Germinal center (tissue), 1 donor: ENCODE data around the gene GPR84.
A peak's percentile ranks its signal among the peaks of the same experiment; 100 is the strongest.

ENCODE experiments used
- DNase-seq: peaks from one replicate; pipeline ENCODE4 v3.0.0; 2012; ENCODE audit warnings: mixed read lengths, low spot score

Gene GPR84

GRCh38 chr12:54364413-54364812, at the start of gene GPR84:
Gene GPR84, minus strand, starts transcription at chr12:54364486. Its CDS starts 635 bp downstream, at chr12:54363851.
- no peak for DNase-seq

- DNase-seq = peak; percentile 50
Observed at GRCh38 chr12:54413284-54414190, 49.3 kb upstream of the GPR84 start.

GRCh38 chr12:54412786-54413185, 48.5 kb upstream of the GPR84 start:
- no peak for DNase-seq

- no peak for DNase-seq
Observed at GRCh38 chr12:54412348-54412747, 48.1 kb upstream of the GPR84 start.

GRCh38 chr12:54411391-54412241, 47.3 kb upstream of the GPR84 start:
- peak; percentile 53 for DNase-seq

- DNase-seq = no peak
Observed at GRCh38 chr12:54409267-54409666, 45.0 kb upstream of the GPR84 start.

GRCh38 chr12:54407183-54407905, 43.1 kb upstream of the GPR84 start:
- DNase-seq = no peak

GRCh38 chr12:54405573-54405972, 41.3 kb upstream of the GPR84 start:
- DNase-seq = no peak

GRCh38 chr12:54405106-54405505, 40.8 kb upstream of the GPR84 start:
- no peak for DNase-seq

GRCh38 chr12:54404061-54405004, 40.0 kb upstream of the GPR84 start:
- DNase-seq = peak; percentile 61

GRCh38 chr12:54401119-54401518, 36.8 kb upstream of the GPR84 start:
- DNase-seq = no peak

- peak; percentile 85 for DNase-seq
Observed at GRCh38 chr12:54398995-54399793, 34.9 kb upstream of the GPR84 start.

GRCh38 chr12:54398218-54398617, 33.9 kb upstream of the GPR84 start:
- DNase-seq = no peak

GRCh38 chr12:54397157-54397556, 32.9 kb upstream of the GPR84 start:
- DNase-seq = no peak

GRCh38 chr12:54395545-54395944, 31.3 kb upstream of the GPR84 start:
- DNase-seq = no peak

GRCh38 chr12:54394986-54395385, 30.7 kb upstream of the GPR84 start:
- DNase-seq = no peak

GRCh38 chr12:54394281-54394719, 30.0 kb upstream of the GPR84 start:
- no peak for DNase-seq

GRCh38 chr12:54393743-54394142, 29.5 kb upstream of the GPR84 start:
- DNase-seq = no peak

- no peak for DNase-seq
Observed at GRCh38 chr12:54393207-54393609, 28.9 kb upstream of the GPR84 start.
